ENCODE results near the gene MORC3.

The MORC3 gene

DNA sequence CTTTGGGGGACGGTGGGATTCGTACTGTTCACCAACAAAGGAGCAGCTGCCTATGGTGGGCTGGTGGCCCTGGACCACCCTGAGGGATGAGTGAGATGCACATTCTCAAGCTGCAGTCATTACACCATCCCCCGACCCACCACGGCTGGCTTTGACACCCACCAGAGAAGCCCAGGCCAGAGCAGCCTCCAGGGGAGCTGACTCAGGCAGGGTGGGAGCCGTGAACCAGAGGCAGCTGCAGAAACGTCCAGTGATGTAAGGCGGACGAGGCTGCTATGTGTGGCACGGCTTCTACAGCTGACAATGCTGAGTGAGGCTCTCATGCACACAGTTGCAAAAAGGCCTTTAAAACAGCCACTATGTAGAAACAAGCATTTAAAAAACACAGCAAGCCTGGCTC is 105.3 kb downstream of the MORC3 start:
- no peak overlapping the region for H3K4me3 ChIP-seq (ENCODE audit: low read depth, low read length)
- TF ChIP-seq, protein P1, sequence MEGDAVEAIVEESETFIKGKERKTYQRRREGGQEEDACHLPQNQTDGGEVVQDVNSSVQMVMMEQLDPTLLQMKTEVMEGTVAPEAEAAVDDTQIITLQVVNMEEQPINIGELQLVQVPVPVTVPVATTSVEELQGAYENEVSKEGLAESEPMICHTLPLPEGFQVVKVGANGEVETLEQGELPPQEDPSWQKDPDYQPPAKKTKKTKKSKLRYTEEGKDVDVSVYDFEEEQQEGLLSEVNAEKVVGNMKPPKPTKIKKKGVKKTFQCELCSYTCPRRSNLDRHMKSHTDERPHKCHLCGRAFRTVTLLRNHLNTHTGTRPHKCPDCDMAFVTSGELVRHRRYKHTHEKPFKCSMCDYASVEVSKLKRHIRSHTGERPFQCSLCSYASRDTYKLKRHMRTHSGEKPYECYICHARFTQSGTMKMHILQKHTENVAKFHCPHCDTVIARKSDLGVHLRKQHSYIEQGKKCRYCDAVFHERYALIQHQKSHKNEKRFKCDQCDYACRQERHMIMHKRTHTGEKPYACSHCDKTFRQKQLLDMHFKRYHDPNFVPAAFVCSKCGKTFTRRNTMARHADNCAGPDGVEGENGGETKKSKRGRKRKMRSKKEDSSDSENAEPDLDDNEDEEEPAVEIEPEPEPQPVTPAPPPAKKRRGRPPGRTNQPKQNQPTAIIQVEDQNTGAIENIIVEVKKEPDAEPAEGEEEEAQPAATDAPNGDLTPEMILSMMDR (IDR thresholded peaks at IDR 0.05; ENCODE audit: borderline replicate concordance, insufficient read depth, low read depth, low read length): no peak
